GM23338 (cell line): ENCODE measurements around the gene SF3B1.
"Not testable (repeated sequence)": the region's sequence is repeated elsewhere in the genome, so short reads cannot be mapped to it uniquely, and the experiment has no call there.

Experiments
- CREB1 ChIP-seq: fragments of 250-450 bp; sonication (Bioruptor Pico); IDR thresholded peaks from 2 replicates; pipeline ENCODE4 v1.5.0; 2020; ENCODE audit warnings: low read depth, mild to moderate bottlenecking, moderate library complexity
- CTCF ChIP-seq, 2 experiments: fragments of 200-600 bp in 1 of 2; sonication (generic) in 1 of 2; conservative IDR thresholded peaks; 2 replicates each; pipeline versions ENCODE4 v1.5.1 to v1.6.1; 2016 to 2017; ENCODE audit warnings: antibody characterized with exemption in 2 of 2, low read depth in 2 of 2, mild to moderate bottlenecking in 2 of 2, moderate library complexity in 1 of 2
- ETS1 ChIP-seq: IDR thresholded peaks from 2 replicates; pipeline ENCODE4 v1.6.1; 2016; ENCODE audit warnings: antibody characterized with exemption
- EZH2 ChIP-seq: fragments of 200-600 bp; sonication (generic); IDR thresholded peaks from one replicate; pipeline ENCODE4 v1.8.0; 2017; ENCODE audit warnings: antibody characterized with exemption, mild to moderate bottlenecking, low read depth; ENCODE audit not compliant: unreplicated experiment
- EZH2phosphoT487 ChIP-seq: fragments of 200-600 bp; sonication (generic); IDR thresholded peaks from one replicate; pipeline ENCODE4 v1.8.1; 2018; ENCODE audit warnings: antibody characterized with exemption; ENCODE audit not compliant: unreplicated experiment
- JUNB ChIP-seq: IDR thresholded peaks from one replicate; pipeline ENCODE4 v1.6.1; 2016; ENCODE audit warnings: antibody characterized with exemption; ENCODE audit not compliant: unreplicated experiment
- NANOG ChIP-seq: IDR thresholded peaks from 2 replicates; pipeline ENCODE4 v1.6.1; 2016; ENCODE audit warnings: antibody characterized with exemption, borderline replicate concordance
- POLR2AphosphoS5 ChIP-seq: IDR thresholded peaks from 2 replicates; pipeline ENCODE4 v1.6.1; 2016; ENCODE audit warnings: antibody characterized with exemption, low read depth
- REST ChIP-seq: IDR thresholded peaks from one replicate; pipeline ENCODE4 v1.6.1; 2018; ENCODE audit warnings: antibody characterized with exemption; ENCODE audit not compliant: unreplicated experiment
- STAT1 ChIP-seq: IDR thresholded peaks from one replicate; pipeline ENCODE4 v1.6.1; 2016; ENCODE audit warnings: antibody characterized with exemption; ENCODE audit not compliant: unreplicated experiment
- ZNF114 ChIP-seq: fragments of 250-450 bp; sonication (Bioruptor Pico); IDR thresholded peaks from 2 replicates; pipeline ENCODE4 v1.5.0; 2020; ENCODE audit warnings: mild to moderate bottlenecking, moderate library complexity
- ZNF331 ChIP-seq: fragments of 250-450 bp; sonication (Bioruptor Pico); IDR thresholded peaks from 2 replicates; pipeline ENCODE4 v1.5.0; 2020; ENCODE audit warnings: low read depth, mild to moderate bottlenecking, moderate library complexity
- ZNF462 ChIP-seq: fragments of 250-450 bp; sonication (Bioruptor Pico); IDR thresholded peaks from 2 replicates; pipeline ENCODE4 v1.5.0; 2020; ENCODE audit warnings: mild to moderate bottlenecking, moderate library complexity

- TF ChIP-seq EZH2phosphoT487; POLR2AphosphoS5; CTCF (conservative IDR thresholded peaks at IDR 0.05; ENCODE audit: low read depth in 2 of 2); EZH2; REST; CREB1 (CRISPR knock-in tag); ZNF331; STAT1; NANOG; ZNF462; JUNB; ZNF114 (CRISPR knock-in tag); ETS1: not testable (repeated sequence)
These were observed 54.9 kb downstream of the SF3B1 start for GRCh38 chr2:197379918-197380309.
